IMR-90 (cell line): Measurements from ENCODE around the gene SCN1B.

Experiments
- CHD1 ChIP-seq: IDR thresholded peaks from 2 replicates; pipeline ENCODE4 v1.6.1; 2012; ENCODE audit warnings: low read depth, low read length, improper control_type of control experiment
- CTCF ChIP-seq: conservative IDR thresholded peaks from 2 replicates; pipeline ENCODE4 v1.5.1; 2012; ENCODE audit warnings: mild to moderate bottlenecking, low read depth, low read length, improper control_type of control experiment
- ELK1 ChIP-seq: fragments of 150-350 bp; IDR thresholded peaks from 2 replicates; pipeline ENCODE4 v1.6.1; 2016; ENCODE audit warnings: low read depth, mild to moderate bottlenecking, low read length, moderate library complexity, borderline replicate concordance
- MXI1 ChIP-seq: IDR thresholded peaks from 2 replicates; pipeline ENCODE4 v1.6.1; 2012; ENCODE audit warnings: low read depth, mild to moderate bottlenecking, low read length, moderate library complexity, borderline replicate concordance
- POLR2A ChIP-seq: IDR thresholded peaks from 2 replicates; pipeline ENCODE4 v1.6.1; 2012; ENCODE audit warnings: mild to moderate bottlenecking, low read depth, low read length
- RAD21 ChIP-seq: IDR thresholded peaks from 2 replicates; pipeline ENCODE4 v1.6.1; 2012; ENCODE audit warnings: low read length, improper control_type of control experiment
- RCOR1 ChIP-seq: IDR thresholded peaks from 2 replicates; pipeline ENCODE4 v1.6.1; 2012; ENCODE audit warnings: mild to moderate bottlenecking, low read length, improper control_type of control experiment; ENCODE audit not compliant: insufficient replicate concordance
- RFX5 ChIP-seq: IDR thresholded peaks from 2 replicates; pipeline ENCODE4 v1.8.0; 2012; ENCODE audit warnings: low read depth, mild to moderate bottlenecking, low read length, moderate library complexity
- USF2 ChIP-seq: fragments of 150-350 bp; IDR thresholded peaks from 2 replicates; pipeline ENCODE4 v1.6.1; 2017; ENCODE audit warnings: mild to moderate bottlenecking, antibody characterized with exemption, low read length, low read depth

GRCh38 chr19:34988119-34988518 lies 42.2 kb upstream of the SCN1B start:
- TF ChIP-seq POLR2A (no peak), RFX5 (no peak), CTCF (no peak), USF2 (no peak), ELK1 (no peak), RAD21 (no peak), RCOR1 (no peak), MXI1 (no peak), CHD1 (no peak)
